NCI-H524 (cell line): ENCODE measurements around the gene SP3.
"Not testable (repeated sequence)": the region's sequence is repeated elsewhere in the genome, so short reads cannot be mapped to it uniquely, and the experiment has no call there.

Experiments
- DNase-seq, 2 experiments: peaks; one replicate each; lab custom pipeline; 2025; lab: John Stamatoyannopoulos, UW

SP3 gene

DNA sequence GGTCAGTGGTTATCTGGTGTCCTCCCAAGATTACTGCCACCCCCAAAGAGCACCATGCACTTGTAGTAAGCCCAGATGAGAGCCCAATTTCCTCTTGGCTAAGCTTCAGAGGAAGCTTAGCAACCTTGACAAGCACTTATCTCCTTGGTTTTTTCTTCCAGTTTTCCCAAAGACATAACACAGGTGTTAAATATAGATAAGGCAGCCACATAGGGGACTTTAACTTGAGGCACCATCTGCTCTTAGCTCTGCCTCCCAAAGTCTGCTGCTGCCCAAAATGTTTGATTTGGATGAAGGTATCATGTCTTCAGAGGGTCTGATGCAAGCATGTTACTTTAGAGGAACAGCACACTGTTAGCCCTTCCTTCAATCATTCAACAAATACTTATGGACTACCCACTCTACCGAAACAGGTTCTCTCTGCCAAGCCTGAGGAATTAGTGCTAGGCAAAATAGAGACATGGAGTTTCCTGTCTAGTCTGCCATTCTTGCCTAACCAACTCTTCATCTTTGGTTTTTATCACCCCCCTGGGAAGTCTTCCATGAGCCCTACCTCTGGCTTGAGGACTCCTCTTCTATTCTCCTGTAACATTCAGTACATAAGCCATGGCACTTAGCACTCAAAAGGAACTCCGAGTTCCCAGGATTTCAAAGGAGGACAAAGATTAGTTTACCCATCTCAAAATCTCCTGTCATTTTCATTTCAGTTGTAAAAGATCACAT is 73.7 kb downstream of the SP3 start:
- peak; percentile 24 to 26 for DNase-seq

DNA sequence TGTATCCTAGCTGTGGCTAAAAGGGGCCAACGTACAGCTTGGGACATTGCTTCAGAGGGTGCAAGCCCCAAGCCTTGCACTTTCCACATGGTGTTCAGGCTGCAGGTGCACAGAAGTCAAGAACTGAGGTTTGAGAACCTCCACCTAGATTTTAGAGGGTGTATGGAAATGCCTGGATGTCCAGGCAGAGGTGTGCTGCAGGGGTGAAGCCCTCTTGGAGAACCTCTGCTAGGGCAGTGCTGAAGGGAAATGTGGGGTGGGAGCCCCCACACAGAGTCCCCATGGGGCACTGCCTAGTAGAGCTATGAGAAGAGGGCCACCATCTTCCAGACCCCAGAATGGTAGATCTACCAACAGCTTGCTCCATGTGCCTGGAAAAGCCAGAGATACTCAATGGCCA is 75.7 kb downstream of the SP3 start:
- DNase-seq, result not testable (repeated sequence)

DNA sequence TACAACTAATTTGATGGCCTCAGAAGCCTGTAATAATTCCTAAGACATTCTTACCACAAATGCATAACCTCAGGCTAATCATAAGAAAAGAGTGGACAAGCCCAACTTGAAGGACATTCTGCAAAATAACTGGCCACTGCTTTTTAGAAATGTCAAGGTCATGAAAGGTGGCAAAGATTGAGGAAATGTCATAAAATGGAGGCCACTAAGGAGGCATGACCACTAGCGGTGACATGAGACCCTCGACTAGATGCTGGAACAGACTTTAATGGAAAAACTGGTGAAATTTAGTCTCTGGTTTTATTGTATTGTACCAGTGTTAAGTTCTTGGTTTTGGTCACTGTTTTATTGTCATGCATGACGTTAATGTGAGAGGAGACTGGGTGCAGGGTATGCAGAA is 78.6 kb downstream of the SP3 start:
- DNase-seq, result no peak

DNA sequence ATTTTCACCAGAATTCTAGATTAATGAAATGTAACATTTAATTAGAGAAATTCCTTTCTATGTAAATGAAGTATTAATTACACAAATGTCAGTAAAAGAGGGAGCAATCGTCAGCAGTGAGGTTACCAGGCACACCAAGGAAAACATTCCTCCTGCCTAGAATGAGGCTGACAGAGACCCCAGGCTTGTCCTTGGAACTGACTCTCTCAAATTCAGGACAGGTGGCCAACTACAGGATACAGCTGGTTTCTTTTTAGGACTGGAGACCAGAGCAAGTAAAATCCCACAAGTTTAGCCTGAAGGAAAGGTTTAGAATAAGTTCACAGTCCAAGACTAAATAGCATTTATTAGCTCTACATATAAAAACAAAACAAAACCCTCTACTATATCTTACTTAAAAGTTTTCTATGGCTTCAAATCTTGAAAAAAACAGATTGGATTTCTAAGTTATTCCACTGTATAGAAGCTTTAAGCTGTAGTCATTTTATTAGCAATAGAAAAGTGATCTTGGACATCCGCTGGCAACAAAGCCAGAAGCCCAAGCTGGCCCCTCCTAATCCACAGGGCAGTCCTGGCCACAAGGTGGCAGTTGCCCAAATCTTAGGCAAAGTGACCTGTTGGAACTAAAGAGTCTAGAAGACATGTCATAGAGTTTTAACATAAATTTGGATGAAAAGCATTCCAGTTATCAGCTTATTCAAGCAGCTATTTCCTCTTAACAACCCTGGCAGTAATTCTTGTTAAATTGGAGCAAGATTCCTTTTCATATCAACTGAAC is 81.0 kb downstream of the SP3 start:
- DNase-seq, result peak in 1 of 2 experiments; percentile 46

DNA sequence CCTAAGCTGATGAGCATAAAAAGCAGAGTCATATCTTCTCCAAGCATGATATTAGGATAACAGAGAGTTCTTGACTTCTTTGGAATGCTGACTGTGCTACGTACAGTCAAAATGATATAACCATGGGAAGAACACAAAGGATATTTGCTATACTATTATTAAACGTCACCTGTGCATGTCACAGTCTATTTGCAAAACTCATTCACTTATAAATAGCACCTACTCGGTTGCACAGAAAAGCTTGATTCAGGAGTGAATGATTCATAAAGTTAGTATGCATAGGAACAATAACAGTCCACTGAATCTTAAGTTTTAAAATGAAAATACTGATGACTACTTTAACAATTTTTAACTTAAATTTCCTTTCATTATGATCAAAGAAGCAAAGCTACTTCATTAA is 83.3 kb downstream of the SP3 start:
- DNase-seq, result no peak

DNA sequence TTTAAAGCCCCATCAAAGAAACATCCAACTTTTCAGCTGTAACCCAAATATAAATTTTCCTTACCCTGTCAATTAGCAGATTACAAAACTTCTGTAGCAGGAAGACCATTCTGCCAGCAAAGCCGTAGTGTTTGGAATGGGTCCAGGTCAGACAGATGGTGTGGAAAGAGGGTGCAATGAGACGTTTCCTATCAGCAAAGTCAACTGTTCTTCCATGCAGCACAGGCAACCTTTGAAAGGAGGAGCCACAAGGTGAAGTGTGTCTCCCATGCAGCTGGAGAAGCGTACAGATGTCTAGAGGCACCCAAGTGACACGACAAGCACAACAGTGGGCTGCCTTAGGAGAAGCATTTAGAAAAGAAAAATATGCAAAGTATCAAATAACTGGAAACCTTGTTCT is 83.7 kb downstream of the SP3 start:
- peak; percentile 96 to 98 for DNase-seq

DNA sequence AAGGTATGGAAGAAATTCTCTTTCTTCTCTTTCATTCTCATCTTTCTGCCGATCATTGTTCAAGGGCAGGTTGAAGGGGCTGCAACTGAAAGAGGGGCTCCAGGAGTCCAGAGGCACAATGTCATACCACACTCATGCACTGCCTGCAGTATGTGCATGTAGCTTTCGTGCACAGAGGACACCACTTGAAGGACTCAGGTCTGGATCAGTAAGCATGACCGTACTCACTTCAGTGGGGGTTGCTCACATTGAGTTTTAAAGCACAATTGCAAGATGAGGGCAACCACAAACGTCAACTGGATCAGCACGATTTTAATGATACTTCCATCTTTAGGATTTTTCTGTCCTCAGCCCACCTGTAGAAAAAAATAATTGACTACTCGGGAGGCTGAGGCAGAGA is 84.6 kb downstream of the SP3 start:
- no peak for DNase-seq

DNA sequence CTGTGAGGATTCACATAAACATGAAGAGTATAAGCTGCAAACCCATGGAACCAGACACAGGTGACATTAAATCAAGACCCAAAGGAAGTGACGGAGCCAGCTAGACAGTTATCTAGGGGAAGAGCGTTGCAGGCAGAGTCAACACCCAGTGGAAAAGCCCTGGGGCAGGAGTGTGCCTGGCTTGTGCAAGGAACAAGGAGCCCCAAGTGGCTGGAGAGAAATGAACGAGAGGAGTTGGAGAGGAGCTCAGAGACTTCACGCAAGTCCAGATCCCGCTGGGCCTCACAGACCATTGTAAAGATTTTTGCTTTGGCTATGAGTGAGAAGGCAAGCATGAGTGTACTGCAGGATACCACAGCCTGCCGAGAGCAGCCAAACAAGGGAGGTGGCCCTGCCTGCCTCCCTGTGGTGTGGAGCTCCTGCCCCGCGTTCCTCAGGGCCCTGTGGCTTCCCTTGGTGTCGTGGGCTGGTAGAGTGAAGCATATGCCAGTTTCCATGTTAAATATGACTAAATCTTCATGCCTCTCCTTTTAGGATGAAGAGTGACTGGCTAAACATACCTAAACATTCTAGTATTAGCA is 88.2 kb downstream of the SP3 start:
- DNase-seq, result no peak

DNA sequence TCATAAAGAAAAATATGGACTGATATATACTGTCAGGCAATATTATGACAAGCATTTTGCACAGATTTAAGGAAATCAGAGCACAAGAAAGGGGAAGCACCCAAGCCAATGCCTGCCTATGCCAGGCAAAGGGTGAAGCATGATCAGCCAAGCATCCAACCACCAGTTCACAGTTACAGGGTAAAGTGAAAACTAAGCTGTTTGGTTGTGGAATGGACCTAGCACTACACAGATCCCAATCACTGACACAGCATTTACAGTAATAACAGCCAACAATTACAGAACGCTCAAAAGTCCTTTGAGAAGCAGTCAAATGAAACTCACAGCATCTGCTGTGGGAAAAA is 90.3 kb downstream of the SP3 start:
- DNase-seq, result no peak

DNA sequence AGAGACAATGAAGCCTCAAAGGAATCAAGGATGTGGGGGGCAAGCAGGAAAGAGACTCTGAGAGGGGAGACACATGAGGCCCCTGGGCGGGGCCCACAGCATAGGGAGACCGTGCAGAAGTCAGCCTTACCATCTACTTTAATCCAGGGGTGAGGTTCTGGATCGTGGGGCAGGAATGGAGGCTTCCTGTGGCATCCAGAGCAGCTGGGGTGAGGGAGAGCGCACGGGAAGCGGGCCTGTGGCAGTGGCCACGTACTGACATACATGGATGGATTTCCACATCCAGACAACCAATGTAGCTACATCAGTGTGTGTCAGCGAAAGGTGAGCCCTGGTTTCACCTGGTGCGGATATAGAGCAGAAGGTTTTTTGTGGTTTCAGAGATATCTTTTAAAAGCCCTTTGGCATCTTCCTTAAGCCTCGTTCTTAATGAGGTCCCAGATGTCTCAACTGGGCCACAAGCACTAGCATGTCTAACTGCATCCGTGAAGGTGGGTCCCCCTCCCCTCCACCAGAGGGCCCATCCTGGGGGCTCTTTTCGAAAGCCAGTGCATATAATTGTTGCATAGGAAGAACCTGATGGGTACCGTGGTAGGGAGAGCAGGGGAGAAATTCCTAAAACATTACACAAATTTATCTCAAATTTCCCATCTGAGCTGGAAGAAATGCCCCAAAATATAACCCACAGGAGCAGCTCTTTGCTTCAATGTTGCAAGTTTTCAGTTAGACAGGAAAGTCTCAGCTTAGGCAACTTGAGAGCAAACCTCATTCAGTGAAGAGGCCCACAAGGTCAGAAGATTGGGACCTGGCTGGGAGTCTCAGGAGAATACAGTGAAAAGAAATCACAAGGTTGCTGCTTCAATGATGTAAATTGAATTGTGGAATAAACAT is 90.9 kb downstream of the SP3 start:
- peak in 1 of 2 experiments; percentile 17 for DNase-seq

DNA sequence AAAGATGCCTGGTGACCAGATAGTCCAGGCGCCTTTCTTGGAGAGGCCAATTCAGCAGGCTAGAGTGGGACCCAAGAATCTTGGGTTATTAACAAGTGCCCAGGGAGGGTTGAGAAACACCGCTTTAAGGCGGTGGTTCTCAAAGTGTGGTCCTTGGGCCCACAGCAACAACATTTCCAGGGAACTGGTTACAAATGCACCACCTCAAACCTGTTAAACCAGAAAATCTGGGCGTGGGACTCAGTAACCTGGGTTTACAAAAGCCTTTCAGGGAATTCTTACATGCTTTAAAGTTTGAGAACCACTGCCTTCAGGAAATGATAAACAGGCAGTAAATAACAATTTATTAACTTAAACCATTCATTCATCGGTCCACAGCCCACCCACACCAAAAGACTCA is 92.5 kb downstream of the SP3 start:
- no peak for DNase-seq

DNA sequence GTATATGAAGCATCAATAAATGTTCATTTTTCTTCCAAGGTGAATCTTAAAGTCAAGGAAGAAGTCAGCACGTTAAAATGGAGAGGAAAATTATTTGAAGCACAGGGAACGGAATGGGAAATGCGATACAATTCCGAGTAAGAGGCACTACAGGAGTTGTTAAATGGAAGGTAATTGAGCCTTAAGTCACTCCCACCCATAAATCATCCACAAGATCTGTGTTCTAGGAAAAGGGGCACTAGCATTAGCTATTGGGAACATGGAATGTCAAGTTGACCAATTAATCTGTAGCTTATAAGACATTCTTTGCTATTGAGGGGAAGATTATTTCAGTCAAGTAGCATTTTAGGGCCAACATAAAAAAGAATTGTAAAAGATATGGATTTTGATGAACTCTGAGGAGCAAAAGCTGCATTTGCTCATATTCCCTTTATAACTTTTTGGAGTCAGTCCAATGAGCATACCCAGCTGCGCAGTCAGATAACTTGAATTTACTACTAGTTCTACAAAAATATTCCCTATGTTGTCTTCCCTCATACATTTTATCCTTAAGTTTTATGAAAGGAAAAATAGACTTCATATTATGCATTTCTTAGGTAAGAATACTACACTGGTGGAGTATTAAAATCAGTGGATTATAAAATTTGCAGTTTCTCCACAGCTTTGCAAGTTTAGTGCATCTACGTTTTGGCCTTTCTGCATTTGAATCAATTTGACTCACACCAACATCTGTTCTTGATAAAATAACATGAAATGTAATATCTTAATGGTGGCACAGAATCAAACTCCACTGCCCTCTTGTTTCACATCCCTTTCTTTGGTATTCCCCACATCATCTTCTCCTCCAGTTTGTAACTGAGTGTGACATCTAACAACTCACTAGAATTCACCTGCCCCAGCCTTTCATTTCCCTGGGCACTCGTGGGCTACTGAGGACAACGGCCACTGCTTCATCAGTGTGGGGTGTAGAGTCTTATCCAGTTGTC is 95.6 kb downstream of the SP3 start:
- no peak for DNase-seq

DNA sequence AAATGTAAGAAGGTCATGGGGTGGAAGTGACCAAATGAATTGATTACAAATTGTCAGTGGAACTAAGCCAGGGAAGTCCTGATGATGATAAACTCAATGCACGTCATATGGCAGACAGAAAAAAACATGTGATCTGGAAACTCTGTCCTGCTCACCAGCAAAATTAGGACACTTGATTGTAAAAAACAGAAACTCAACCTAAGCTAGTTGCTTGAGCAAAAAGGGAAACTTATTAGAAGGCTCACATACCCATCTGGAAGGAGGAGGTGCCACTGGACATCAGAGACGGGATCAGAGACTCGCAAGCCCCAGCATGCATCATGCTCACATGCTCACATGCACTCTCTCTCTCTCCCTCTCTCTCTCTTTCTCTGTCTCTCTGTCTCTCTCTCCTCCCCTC is 96.8 kb downstream of the SP3 start:
- no peak for DNase-seq

DNA sequence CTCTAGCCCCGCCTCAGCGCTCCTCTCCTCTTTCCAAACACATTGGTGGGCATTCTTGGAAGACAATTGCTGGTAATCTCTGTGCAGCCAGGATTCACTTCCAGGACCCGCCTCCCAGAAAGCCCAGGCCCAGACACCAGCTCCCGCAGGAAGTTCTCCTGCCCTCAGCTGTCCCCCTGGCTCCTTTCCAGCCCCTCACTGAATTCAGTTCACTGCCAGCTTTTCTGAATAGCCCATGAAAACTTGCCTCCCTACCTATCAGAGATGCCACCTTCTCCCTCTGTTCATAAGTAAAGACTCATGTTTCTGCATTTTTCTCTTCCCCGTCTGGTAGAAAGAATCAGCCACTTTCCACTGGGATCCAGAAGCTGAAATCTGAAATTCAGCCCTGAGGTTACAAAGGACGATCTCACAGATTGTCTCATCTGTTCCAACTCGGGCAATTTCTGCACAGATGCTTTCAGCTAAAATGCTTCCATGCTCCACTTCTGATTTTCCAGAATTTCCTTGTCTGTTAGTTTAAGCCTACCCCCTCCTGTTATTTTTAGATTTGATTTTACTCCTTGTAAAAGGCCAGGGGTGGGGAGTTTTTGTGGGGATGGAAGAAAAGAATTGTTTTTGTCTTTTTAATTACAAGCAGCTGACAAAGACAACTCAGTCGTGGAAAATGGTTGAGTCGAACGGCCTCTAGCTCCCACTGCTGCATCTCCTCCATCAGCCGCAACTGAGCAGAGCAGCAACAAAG is 98.1 kb downstream of the SP3 start:
- no peak for DNase-seq

DNA sequence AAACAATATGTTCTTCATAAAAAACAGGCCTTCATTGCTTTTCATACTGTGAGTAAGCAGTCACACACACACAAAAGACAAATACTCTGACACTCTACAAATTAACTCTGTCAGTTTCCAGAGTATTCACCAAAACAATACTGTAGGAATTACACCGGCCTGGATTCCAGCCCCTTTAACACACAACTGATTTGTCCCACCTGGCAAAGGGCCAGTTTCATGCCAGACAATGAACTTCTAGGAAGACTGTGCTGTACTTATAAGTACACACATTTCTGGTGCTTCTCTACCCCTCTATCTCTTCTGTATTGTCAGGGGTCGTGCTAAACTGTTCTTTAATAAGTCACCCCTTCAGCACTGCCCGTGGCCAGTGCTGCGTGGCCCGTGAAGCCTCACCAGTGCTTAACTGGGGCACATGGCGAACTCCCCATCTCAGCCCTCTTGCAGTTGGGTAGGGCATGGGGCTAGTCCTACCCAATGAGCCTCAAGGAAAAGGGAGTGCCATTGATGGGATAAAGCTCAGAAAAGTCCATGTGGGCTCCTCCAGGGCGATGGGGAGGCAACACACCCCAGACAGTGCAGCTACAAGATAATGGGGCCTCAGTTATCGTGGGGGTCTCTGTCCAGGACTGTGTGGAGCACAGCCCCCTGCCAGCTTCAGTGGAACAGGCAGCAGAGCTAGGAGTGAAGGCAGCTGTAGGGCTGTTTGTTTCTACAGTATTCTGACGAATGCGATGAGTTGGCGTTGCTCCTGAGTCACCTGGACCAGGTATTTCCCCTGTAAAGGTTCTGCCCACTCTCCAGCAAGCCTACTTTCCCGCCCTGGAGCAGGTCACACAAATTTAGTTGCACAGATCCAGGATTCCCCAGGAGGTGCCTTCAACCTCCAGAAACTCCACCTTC is 99.0 kb downstream of the SP3 start:
- no peak for DNase-seq

DNA sequence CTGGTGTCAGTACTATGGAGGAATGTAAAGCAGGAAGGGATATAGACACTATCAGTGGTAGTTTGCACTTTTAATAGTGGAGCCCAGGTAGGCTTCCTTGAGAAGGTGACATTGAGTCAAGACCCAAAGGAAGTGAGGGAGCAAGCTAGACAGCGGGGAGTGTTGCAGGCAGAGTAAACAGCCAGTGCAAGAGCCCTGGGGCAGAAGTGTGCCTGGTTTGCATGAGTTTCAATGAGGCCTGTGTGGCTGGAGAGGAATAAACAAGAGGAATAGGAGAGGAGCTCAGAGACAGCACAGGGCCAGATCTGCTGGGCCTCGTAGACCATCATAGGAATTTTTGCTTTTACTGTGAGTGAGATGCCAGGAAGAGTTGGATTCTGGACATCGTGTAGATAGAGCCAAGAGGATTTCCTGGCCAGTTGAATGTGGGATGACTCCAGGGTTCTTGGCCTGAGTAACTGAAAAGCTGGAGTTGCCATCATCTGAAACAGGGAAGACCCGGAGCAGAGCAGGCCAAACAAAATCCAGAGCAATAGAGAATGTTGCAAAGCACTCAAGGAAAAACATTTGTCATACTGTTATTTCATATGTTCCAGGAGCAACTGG is 102.5 kb downstream of the SP3 start:
- no peak for DNase-seq

DNA sequence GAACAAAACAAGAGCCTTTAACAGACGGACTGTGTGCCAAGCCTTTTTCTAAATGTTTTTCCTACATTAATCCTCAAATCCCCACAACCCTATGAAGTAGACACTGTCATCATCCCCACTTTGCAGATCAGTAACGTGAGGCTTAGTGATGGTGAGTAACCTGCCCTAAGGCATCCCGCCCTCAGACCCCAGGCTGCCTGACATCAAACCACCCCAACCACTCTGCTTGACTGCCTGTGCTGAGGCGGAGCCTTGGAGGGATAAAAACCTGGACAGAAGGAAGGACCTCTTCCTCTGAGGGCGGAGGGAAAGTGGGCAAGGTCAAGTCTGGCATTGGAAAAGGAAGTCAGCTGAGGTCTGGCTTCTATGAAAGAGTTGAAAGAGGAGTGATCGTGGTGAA is 104.6 kb downstream of the SP3 start:
- no peak for DNase-seq

DNA sequence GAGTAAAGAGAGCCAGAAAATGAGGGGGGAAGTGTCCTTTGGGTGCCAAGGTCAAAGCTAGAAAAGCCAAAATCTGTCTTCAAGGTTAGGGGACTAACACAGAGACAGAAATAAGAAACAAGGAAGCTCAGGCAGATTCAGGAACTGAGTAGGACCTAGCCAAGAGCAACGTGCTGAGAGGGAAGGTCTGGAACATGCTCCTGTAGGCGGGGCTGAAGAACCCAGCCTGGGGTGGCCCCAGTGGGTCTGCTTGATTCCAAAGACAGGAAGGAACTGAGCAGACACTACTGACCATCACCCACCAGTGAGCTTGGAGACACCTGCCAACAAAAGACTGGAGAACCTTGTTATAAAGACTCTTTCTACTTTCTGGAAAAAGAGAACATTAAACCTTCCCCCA is 105.1 kb downstream of the SP3 start:
- DNase-seq, result no peak

DNA sequence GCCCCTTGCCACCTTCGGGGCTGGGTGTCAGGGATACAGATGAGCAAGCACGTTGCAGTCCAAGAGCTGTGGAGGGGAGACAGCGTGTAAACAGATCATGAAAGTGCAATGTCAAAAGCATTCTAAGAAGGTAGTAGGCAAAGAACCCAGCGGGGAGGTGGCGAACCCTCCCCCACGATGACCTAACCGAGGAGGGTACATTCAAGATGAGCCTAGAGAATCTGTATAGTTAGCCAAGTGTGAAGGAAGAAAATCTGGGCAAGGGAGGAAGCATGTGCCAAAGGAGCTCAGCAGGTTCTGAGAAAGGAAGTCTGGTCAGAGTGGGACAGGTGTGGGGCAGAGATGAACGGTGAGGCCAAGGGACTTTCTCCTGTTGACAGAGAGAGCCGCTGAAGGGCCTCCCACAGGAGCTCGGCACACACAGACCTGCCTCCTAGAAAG is 106.9 kb downstream of the SP3 start:
- DNase-seq, result no peak
